GM19328 (cell line): ENCODE measurements around the gene TNFRSF19.

Source experiments
- ATAC-seq: cut with Tn5 transposase; IDR thresholded peaks from one replicate; pipeline ENCODE4 v1.9.1; 2021; ENCODE audit warnings: mild to moderate bottlenecking, moderate library complexity; ENCODE audit not compliant: unreplicated experiment

TNFRSF19 gene

DNA sequence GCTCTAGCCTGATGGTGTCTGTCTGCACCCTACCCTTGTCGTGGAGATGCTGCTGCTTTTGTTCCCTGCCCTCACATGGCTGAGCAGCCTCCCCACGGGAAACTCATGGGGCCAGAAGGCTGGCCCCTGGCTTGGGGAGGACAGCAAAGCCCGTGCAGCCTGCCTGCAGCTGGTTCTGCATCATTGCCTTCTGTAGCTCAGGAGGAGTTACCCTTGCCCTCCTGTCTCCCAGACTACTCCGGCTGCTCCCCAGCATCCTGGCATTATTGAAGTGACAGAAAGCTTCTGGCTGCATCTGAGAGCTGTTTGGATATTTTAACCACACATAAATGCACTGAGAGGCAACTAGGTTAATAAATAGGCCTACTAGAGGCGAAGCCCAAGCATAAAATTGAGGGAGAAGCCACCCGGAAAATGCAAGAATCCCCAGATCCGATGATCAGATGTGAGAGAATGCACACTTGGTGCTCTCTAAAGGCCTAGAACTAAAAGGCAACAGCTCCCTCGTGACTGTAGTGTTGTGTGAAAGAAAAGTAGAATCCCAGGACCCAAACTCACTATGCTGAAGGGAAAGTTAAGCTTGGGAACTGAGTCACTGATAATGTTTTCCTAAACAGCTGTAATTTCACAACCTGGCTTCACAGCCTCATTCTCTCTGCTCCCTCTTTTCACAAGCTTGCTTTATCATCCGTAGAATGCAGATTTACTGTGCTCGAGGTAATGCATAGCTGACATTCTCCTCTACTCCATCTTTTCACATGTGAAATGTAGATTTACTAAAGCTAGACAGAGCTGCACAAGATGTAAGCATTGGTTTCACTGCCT is 110.8 kb downstream of the TNFRSF19 start:
- ATAC-seq: no peak

DNA sequence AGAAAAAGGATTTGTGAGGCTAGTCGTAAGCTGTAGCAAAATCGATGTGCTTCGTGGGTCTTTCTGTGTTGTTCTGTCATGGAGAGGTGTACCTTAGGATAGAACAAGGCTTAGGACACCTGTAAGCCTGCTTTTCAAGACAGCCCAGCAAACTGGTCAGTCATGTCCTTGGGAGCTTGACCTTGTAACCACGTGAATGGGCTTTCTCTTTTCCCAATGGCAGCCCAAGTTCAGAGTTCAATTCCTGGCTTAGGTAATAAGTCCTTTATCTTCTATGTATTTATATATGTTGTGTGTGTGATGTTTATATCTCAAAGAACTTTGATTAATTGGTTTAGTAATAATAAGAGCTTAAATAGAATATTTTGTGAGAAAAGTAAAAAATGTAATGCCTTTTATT is 112.9 kb downstream of the TNFRSF19 start:
- no peak for ATAC-seq

DNA sequence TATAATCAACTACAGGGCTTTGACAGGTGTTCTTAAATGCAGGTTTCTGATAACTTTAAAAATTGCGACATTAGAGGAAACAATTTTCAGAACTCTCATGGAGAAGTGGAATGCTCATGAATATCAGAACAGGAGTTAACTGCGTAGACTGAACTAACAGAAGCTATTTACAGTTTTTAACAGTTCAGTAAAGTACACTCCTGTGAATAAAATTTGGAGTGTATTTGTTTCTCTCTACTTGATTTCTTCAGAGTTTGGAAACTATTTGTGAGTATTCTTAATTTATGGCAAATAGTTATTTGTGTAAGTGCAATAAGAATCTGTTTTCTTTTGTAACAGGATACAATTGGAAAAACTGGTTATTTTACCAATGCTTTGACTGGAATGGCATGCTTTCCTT is 114.4 kb downstream of the TNFRSF19 start:
- ATAC-seq: no peak

DNA sequence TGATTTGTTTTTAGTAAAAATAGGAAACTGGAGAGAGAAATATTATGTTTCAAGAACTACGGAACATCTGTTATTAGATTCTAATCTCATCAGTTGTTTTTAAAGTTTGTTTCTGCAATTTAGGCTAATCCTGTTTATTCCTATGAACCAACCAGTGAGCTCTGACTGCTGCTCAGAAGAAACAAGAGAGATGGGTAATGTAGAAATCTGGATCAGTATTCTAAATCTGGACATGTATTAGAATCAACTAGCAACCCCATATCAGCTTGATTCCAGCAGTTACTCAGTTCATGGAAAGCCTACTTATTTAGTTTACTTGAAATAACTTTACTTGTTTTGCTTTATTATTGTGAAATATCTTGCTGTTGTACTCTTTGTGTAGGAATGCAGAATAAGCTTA is 115.2 kb downstream of the TNFRSF19 start:
- no peak for ATAC-seq

DNA sequence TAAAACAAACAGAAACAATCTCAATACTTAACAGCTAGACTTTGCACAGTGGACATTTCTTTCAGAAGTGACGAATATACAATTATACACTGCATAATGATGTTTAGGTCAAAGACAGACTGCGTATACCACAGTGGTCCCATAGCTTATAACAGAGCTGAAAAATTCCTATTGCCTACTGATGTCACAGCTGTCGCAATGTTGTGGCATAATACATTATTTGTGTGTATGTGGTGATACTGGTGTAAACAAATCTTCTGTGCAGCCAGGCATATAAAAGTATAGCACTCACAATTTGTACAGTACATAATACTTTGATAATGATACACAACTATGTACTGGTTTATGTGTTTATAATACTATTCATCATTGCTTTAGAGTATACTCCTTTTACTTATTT is 116.7 kb downstream of the TNFRSF19 start:
- no peak for ATAC-seq

DNA sequence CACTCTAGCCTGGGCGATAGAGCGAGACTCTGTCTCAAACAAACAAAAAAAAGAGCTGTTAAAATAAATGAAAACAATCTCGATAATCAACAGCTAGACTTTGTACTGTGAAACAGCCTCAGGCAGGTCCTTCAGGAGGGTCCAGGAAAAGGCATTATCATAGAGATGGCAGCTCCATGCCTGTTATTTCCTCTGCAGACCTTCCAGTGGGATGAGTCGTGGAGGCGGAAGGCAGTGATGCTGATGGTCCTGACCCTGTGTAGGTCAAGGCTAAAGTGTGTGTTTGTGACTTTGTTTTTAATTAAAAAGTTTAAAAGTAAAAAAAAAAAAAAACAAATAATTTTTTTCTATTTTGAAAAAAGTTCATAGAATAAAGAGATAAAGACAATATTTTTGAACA is 117.4 kb downstream of the TNFRSF19 start:
- ATAC-seq: no peak

DNA sequence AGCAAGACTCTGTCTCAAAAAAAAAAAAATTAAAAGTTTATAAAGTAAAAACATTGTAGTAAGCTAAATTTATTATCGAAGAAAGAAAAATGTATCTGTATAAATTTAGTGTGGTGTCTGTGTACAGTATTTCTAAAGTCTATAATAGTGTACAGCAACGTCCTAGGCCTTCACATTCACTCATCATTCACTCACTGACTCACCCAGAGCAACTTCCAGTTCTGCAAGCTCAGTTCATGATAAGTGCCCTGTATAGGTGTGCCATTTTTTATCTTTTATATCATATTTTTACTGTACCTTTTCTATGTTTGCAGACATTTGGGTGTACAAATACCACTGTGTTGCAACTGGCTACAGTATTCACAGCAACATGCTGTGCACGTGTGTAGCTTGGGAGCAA is 118.1 kb downstream of the TNFRSF19 start:
- no peak for ATAC-seq

GRCh38 chr13:23690668-23691067 is 120.5 kb downstream of the TNFRSF19 start:
- no peak for ATAC-seq

- no peak for ATAC-seq
These were observed 122.6 kb downstream of the TNFRSF19 start for GRCh38 chr13:23692816-23693215.

DNA sequence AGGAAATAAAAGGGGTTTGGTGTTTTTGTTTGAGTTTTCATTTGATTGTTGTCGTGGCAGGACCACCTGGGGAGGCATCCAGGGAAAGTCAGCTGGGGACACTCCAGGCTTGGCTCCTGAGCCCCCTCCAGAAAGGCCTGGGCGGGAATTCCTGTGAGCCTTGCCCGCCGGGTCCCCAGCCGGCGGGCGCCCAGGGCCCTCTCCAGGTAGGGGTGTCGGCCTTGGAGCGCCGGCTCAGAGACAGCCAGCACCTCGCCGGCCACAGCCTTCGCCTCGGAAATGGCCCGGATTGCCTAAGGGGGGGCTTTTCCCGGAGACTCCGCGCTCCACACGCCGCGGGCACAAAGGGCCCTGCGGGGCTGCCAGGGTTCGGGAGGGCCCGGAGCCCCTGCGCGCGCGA is 125.0 kb downstream of the TNFRSF19 start:
- no peak for ATAC-seq

- ATAC-seq: peak; percentile 82
These were observed 125.7 kb downstream of the TNFRSF19 start for GRCh38 chr13:23695711-23696464.

- ATAC-seq: no peak
These were observed 126.4 kb downstream of the TNFRSF19 start for GRCh38 chr13:23696610-23697009.

GRCh38 chr13:23697772-23698313 is 127.6 kb downstream of the TNFRSF19 start:
- ATAC-seq: no peak

DNA sequence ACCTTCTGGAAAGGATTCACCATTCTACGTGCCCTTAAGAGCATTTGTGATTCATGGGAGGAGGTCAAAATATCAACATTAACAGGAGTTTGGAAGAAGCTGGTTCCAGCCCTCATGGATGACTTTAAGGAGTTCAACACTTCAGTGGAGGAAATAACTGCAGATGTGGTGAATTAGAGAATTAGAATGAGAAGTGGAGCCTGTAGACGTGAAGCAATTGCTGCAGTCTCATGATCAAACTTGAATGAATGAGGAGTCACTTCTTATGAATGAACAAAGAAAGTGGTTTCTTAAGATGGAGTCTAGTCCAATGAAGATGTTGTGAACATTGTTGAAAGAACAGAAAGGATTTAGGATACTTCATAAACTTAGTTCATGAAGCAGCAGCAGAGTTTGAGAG is 129.1 kb downstream of the TNFRSF19 start:
- ATAC-seq: no peak

- no peak for ATAC-seq
These were observed 131.0 kb downstream of the TNFRSF19 start for GRCh38 chr13:23701186-23701585.

- ATAC-seq: no peak
These were observed 131.4 kb downstream of the TNFRSF19 start for GRCh38 chr13:23701636-23702035.

- no peak for ATAC-seq
These were observed 133.1 kb downstream of the TNFRSF19 start for GRCh38 chr13:23703246-23703860.

DNA sequence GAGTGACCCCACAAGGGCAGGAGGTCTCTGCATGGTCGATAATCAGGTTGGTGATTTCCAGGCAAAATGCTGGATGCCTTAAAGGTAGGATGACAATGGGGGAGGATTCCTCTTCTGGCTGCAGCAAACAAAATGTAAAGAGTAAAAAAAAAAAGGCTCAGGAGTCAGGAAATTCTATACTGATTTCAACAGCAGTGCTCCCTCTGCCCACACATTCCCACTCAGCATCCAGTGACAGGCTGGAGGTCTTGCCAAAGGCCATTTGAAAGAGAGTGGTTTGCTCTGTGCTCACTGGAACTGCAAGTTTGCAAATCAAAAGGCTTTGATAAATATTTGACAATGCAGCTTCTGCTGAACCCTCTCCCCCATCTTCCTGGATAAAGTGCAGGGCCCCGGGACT is 135.4 kb downstream of the TNFRSF19 start:
- ATAC-seq: no peak

DNA sequence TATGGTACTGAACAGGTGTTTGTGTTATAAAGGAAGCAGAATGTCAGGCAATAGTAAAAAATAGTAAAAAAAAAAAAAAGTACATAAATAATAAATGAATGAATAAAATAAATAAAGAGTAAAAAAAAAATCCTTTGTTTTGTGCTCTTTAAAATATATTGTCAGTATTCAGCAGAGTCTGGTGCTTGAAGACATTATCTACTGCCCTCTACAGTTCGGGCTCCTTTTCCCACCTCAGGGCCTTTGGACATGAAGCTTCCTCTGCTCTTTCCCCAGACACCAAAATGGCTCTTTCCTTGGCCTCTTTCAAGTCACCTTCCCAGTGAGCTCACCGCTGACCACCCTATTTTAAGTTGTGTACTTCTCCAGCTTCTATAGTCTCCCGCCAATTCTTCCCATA is 137.5 kb downstream of the TNFRSF19 start:
- no peak for ATAC-seq

DNA sequence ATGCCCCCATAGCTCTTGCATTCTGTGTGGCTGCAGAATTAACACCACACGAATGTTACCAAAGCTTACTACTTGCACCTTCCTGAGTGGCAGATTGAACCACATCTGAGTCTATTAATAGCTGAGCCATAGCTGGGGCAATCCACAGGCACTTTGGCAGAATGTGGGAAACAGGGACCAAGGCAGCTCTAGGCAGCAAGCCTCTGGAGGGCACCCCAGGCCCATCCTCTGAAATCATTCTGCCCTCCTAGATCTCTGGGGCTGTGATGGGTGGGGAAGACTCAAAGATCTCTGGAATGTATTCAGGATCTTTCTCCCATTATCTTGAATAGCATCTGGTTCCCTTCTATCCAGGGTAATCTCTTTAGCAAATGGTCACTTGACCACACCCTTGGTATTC is 139.3 kb downstream of the TNFRSF19 start:
- ATAC-seq: no peak

- no peak for ATAC-seq
These were observed 140.2 kb downstream of the TNFRSF19 start for GRCh38 chr13:23710366-23710765.

- no peak for ATAC-seq
These were observed 141.1 kb downstream of the TNFRSF19 start for GRCh38 chr13:23711355-23711754.
